IMR-90 (cell line): ENCODE data around the gene RORB. TPM values are rescaled to one million over a fixed set of nuclear protein-coding genes. Genes with fewer than 3 reads are reported as not detected.

Source experiments
- ATAC-seq: fragments of 200-7000 bp; cut with Tn5 transposase; 2 replicates; pipeline ENCODE4 v1.9.1; 2020; ENCODE audit warnings: low read depth, mild to moderate bottlenecking, moderate library complexity
- BruUV-seq: library from RNA; stranded (reverse); fragments of 400-500 nt; replicated peaks from 2 replicates; lab custom pipeline; 2021; lab: Mats Ljungman, UMichigan
- CTCF ChIA-PET: fragments of 300-600 bp; formaldehyde crosslinking; extraction: SDS; loops from one replicate; lab custom pipeline; 2021; ENCODE audit warnings: antibody characterized with exemption; lab: Yijun Ruan, JAX
- POLR2A ChIA-PET: fragments of 300-600 bp; sonication (Branson Sonifier 250); formaldehyde crosslinking; loops from one replicate; lab custom pipeline; 2022; ENCODE audit warnings: antibody characterized with exemption; ENCODE audit not compliant: unreplicated experiment; lab: Charles Lee
- DNase-seq: peaks from one replicate; pipeline ENCODE4 v3.0.0; 2013
- H2AFZ ChIP-seq: replicated peaks from 2 replicates; pipeline ENCODE3; 2013; ENCODE audit warnings: low read length, mild to moderate bottlenecking; ENCODE audit not compliant: poor library complexity
- H2AK5ac ChIP-seq: 2 replicates; pipeline ENCODE4 v1.6.1; 2013; ENCODE audit warnings: low read depth, low read length, inconsistent platforms
- H2AK9ac ChIP-seq: replicated peaks from 2 replicates; pipeline ENCODE3; 2013; ENCODE audit warnings: mild to moderate bottlenecking, low read depth, low read length, moderate library complexity; ENCODE audit not compliant: poor library complexity
- H2BK120ac ChIP-seq: 2 replicates; pipeline ENCODE4 v1.6.1; 2013; ENCODE audit warnings: low read depth, low read length, inconsistent platforms
- H2BK15ac ChIP-seq: 3 replicates; pipeline ENCODE4 v1.6.1; 2013; ENCODE audit warnings: low read depth, low read length, inconsistent platforms
- H2BK20ac ChIP-seq: 2 replicates; pipeline ENCODE4 v1.6.1; 2013; ENCODE audit warnings: low read depth, mild to moderate bottlenecking, inconsistent platforms, low read length, moderate library complexity
- H2BK5ac ChIP-seq: 2 replicates; pipeline ENCODE4 v1.6.1; 2013; ENCODE audit warnings: mild to moderate bottlenecking, low read depth, low read length, inconsistent platforms; ENCODE audit not compliant: poor library complexity, severe bottlenecking
- H3K14ac ChIP-seq: replicated peaks from 2 replicates; pipeline ENCODE4 v1.6.1; 2013; ENCODE audit warnings: low read depth, low read length, inconsistent platforms
- H3K18ac ChIP-seq: 2 replicates; pipeline ENCODE4 v1.6.1; 2013; ENCODE audit warnings: low read depth, low read length, control low read depth
- H3K23ac ChIP-seq: 2 replicates; pipeline ENCODE4 v1.6.1; 2013; ENCODE audit warnings: low read depth, low read length, inconsistent platforms
- H3K27ac ChIP-seq: 2 replicates; pipeline ENCODE4 v1.5.1; 2013; ENCODE audit warnings: mild to moderate bottlenecking, control low read depth, low read length; ENCODE audit not compliant: insufficient read depth
- H3K27me3 ChIP-seq: 2 replicates; pipeline ENCODE4 v1.6.1; 2013; ENCODE audit warnings: low read length; ENCODE audit not compliant: control insufficient read depth, insufficient read depth
- H3K36me3 ChIP-seq: 2 replicates; pipeline ENCODE4 v1.6.1; 2013; ENCODE audit warnings: low read length, mixed read lengths; ENCODE audit not compliant: control insufficient read depth, insufficient read depth
- H3K4ac ChIP-seq: 2 replicates; pipeline ENCODE4 v1.6.1; 2013; ENCODE audit warnings: low read depth, low read length, inconsistent platforms
- H3K4me1 ChIP-seq: 2 replicates; pipeline ENCODE4 v1.6.1; 2013; ENCODE audit warnings: low read length, mixed read lengths; ENCODE audit not compliant: control insufficient read depth, insufficient read depth
- H3K4me2 ChIP-seq: 2 replicates; pipeline ENCODE4 v1.6.1; 2013; ENCODE audit warnings: low read depth, mild to moderate bottlenecking, control low read depth, low read length, moderate library complexity
- H3K4me3 ChIP-seq: 2 replicates; pipeline ENCODE4 v1.5.1; 2013; ENCODE audit warnings: low read depth, mild to moderate bottlenecking, control low read depth, low read length, moderate library complexity; ENCODE audit not compliant: insufficient read depth
- H3K56ac ChIP-seq: 2 replicates; pipeline ENCODE4 v1.6.1; 2013; ENCODE audit warnings: low read length, inconsistent platforms; ENCODE audit not compliant: insufficient read depth; ENCODE audit errors: extremely low read depth
- H3K79me1 ChIP-seq, 2 experiments: 2 replicates each; pipeline ENCODE4 v1.6.1; 2013; ENCODE audit warnings: low read length in 2 of 2, inconsistent platforms in 1 of 2, low read depth in 1 of 2
- H3K9ac ChIP-seq: 2 replicates; pipeline ENCODE4 v1.6.1; 2013; ENCODE audit warnings: low read depth, low read length, control low read depth
- H3K9me1 ChIP-seq: 2 replicates; pipeline ENCODE4 v1.6.1; 2013; ENCODE audit warnings: low read length, inconsistent platforms; ENCODE audit not compliant: insufficient read depth
- H3K9me3 ChIP-seq: 2 replicates; pipeline ENCODE4 v1.6.1; 2013; ENCODE audit warnings: low read length; ENCODE audit not compliant: control insufficient read depth, insufficient read depth
- H4K20me1 ChIP-seq: 2 replicates; pipeline ENCODE4 v1.6.1; 2013; ENCODE audit warnings: low read length, inconsistent platforms; ENCODE audit not compliant: insufficient read depth
- H4K5ac ChIP-seq: 2 replicates; pipeline ENCODE4 v1.6.1; 2013; ENCODE audit warnings: mild to moderate bottlenecking, low read depth, low read length, control low read depth
- H4K8ac ChIP-seq, 2 experiments: 2 replicates each; pipeline ENCODE4 v1.6.1; 2013; ENCODE audit warnings: low read depth in 2 of 2, low read length in 2 of 2, control low read depth in 1 of 2, inconsistent platforms in 1 of 2
- H4K91ac ChIP-seq: 2 replicates; pipeline ENCODE4 v1.6.1; 2013; ENCODE audit warnings: low read depth, low read length, inconsistent platforms; ENCODE audit not compliant: insufficient read depth
- CTCF ChIP-seq: conservative IDR thresholded peaks from 2 replicates; pipeline ENCODE4 v1.5.1; 2012; ENCODE audit warnings: mild to moderate bottlenecking, low read depth, low read length, improper control_type of control experiment
- MAZ ChIP-seq: IDR thresholded peaks from 2 replicates; pipeline ENCODE4 v1.6.1; 2012; ENCODE audit warnings: low read depth, mild to moderate bottlenecking, low read length, improper control_type of control experiment, moderate library complexity, borderline replicate concordance
- POLR2A ChIP-seq: IDR thresholded peaks from 2 replicates; pipeline ENCODE4 v1.6.1; 2012; ENCODE audit warnings: mild to moderate bottlenecking, low read depth, low read length
- RAD21 ChIP-seq: IDR thresholded peaks from 2 replicates; pipeline ENCODE4 v1.6.1; 2012; ENCODE audit warnings: low read length, improper control_type of control experiment
- RCOR1 ChIP-seq: IDR thresholded peaks from 2 replicates; pipeline ENCODE4 v1.6.1; 2012; ENCODE audit warnings: mild to moderate bottlenecking, low read length, improper control_type of control experiment; ENCODE audit not compliant: insufficient replicate concordance
- SMC3 ChIP-seq: fragments of 150-350 bp; IDR thresholded peaks from 2 replicates; pipeline ENCODE4 v1.6.1; 2016; ENCODE audit warnings: low read depth, mild to moderate bottlenecking, antibody characterized with exemption, low read length, moderate library complexity
- WGBS, 2 experiments: methylation state at CpG; one replicate each; pipeline versions ENCODE4 v1.1.5 to v1.1.7; 2013; ENCODE audit warnings: missing lambda C conversion rate in 2 of 2; ENCODE audit not compliant: insufficient read length in 1 of 2; ENCODE audit errors: extremely low coverage in 2 of 2; 5-methylcytosine and 5-hydroxymethylcytosine counted together
- dilution Hi-C: fragments of 300-500 bp; cut with HindIII; formaldehyde crosslinking; loops from one replicate; pipeline ENCODE4 v1.14.3; 2018; ENCODE audit warnings: low sequenced_read_pairs; ENCODE audit not compliant: unreplicated experiment
- in situ Hi-C: fragments of 300-500 bp; cut with MboI; formaldehyde crosslinking; loops from 3 replicates; pipeline ENCODE4 v1.14.3; 2019; ENCODE audit warnings: low sequenced_read_pairs, inconsistent platforms, mixed read lengths
- intact Hi-C: fragments of 100-400 bp; cut with micrococcal nuclease; formaldehyde crosslinking; loops from 2 replicates; pipeline ENCODE4 v1.10.0; 2022
- polyA plus RNA-seq, 3 experiments: library from polyadenylated mRNA; depleted of rRNA; stranded (reverse); fragments of >200 nt; gene quantifications; 2 replicates each; pipeline ENCODE4 v1.2.3, GENCODE V29; 2012; ENCODE audit warnings: low replicate concordance in 1 of 3
- total RNA-seq: library from RNA; depleted of rRNA; stranded (reverse); fragments of >200 nt; gene quantifications from 2 replicates; pipeline ENCODE4 v1.2.3, GENCODE V29; 2012
- TF ChIP-seq, protein P1 (sequence below): fragments of 150-350 bp; IDR thresholded peaks from 2 replicates; pipeline ENCODE4 v1.6.1; 2017; ENCODE audit warnings: mild to moderate bottlenecking, antibody characterized with exemption, low read length, low read depth

Gene RORB
- total and polyA plus RNA-seq, 2 of the 4 experiments (the other 2 are of a cell fraction) = not detected

- CTCF ChIA-PET = no interaction called here
- no peak overlapping the region for H2BK5ac ChIP-seq
- no peak overlapping the region for H2AFZ ChIP-seq
- H4K20me1 ChIP-seq = no peaks in the 10 kb centered on the region
- WGBS, 2 experiments = no CpG with 5 or more reads among the region's 5 CpGs
- no peak overlapping the region for H3K56ac ChIP-seq
- no peak for ATAC-seq
- dilution Hi-C loops = no loop called here
- H2BK20ac ChIP-seq = no peak overlapping the region
- no peaks in the 10 kb centered on the region for H3K27me3 ChIP-seq
- H2BK120ac ChIP-seq = no peak overlapping the region
- TF ChIP-seq RCOR1 (no peak), MAZ (no peak), SMC3 (no peak), RAD21 (no peak), POLR2A (no peak), CTCF (no peak)
- TF ChIP-seq, protein P1, sequence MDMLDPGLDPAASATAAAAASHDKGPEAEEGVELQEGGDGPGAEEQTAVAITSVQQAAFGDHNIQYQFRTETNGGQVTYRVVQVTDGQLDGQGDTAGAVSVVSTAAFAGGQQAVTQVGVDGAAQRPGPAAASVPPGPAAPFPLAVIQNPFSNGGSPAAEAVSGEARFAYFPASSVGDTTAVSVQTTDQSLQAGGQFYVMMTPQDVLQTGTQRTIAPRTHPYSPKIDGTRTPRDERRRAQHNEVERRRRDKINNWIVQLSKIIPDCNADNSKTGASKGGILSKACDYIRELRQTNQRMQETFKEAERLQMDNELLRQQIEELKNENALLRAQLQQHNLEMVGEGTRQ = no peak
- BruUV-seq = no TSS peak
- no peak overlapping the region for H3K18ac ChIP-seq
- H2BK15ac ChIP-seq = no peak overlapping the region
- H3K79me1 ChIP-seq = no peaks in the 10 kb centered on the region
- no peak overlapping the region for H3K4me3 ChIP-seq
- intact Hi-C loops = no loop called here
- no peaks in the 10 kb centered on the region for H3K36me3 ChIP-seq
- POLR2A ChIA-PET = no interaction called here
- no peak overlapping the region for H4K8ac ChIP-seq
- no peak overlapping the region for H3K9ac ChIP-seq
- H4K91ac ChIP-seq = no peak overlapping the region
- in situ Hi-C loops = no loop called here
- H3K4me1 ChIP-seq = no peaks in the 10 kb centered on the region
- no peaks in the 10 kb centered on the region for H3K9me3 ChIP-seq
- no peak overlapping the region for H3K27ac ChIP-seq
- no peak overlapping the region for H3K23ac ChIP-seq
- H3K14ac ChIP-seq = no peak overlapping the region
- no peak for DNase-seq
- no peak overlapping the region for H2AK5ac ChIP-seq
- no peak overlapping the region for H4K5ac ChIP-seq
- H2AK9ac ChIP-seq = no peak overlapping the region
- H3K4me2 ChIP-seq = no peak overlapping the region
- H3K4ac ChIP-seq = no peak overlapping the region
- no peaks in the 10 kb centered on the region; the same call in 1 of the 2 replicates for H3K9me1 ChIP-seq
Measured at GRCh38 chr9:74643303-74643923, 146.3 kb downstream of the RORB start.
